Hematopoietic multipotent progenitor cell treated with erythropoietin and hydrocortisone succinate and interleukin-3 and kit ligand, for 6 days (in vitro differentiated cells): ENCODE results near the gene NFYC.

Source experiments
- DNase-seq: peaks from one replicate; pipeline ENCODE4 v3.0.0-alpha.2; 2015

The NFYC gene

DNA sequence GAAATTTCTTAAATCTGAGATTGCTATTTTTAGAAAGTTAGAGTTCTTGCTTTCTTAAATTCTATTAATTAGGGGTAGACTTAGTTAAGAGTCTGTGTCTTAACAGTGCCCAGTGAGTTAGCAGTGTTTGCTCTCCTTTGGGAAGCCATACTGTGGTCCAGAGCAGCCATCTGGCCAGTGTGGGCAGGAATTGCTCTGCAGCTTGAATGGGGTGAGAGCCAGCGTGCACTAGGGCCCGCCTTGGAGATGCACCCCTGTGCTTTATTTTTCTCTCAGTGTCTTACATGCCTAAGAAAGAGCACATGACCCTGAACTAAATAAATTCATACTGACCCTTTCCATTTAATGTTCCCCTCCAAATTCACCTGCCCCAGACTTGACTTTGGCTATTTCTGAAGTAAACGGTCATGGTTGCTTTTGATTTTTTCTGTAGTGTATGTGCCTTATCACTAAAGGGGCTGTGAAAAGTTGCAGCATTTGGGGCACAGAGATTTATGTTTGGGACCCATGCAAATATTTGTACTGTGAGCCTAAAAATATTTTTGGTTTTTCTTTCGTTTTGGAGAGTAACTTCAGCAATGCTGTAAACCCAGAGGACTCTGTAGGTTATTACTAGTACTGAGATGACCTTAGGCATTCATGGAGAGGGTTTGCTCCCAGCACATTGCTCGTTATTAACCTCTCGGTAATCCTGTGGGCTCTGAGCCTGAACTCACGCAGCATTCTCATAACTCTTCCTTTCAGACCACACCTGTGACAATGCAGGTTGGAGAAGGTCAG lies 70.8 kb downstream of the NFYC start:
- no peak for DNase-seq

DNA sequence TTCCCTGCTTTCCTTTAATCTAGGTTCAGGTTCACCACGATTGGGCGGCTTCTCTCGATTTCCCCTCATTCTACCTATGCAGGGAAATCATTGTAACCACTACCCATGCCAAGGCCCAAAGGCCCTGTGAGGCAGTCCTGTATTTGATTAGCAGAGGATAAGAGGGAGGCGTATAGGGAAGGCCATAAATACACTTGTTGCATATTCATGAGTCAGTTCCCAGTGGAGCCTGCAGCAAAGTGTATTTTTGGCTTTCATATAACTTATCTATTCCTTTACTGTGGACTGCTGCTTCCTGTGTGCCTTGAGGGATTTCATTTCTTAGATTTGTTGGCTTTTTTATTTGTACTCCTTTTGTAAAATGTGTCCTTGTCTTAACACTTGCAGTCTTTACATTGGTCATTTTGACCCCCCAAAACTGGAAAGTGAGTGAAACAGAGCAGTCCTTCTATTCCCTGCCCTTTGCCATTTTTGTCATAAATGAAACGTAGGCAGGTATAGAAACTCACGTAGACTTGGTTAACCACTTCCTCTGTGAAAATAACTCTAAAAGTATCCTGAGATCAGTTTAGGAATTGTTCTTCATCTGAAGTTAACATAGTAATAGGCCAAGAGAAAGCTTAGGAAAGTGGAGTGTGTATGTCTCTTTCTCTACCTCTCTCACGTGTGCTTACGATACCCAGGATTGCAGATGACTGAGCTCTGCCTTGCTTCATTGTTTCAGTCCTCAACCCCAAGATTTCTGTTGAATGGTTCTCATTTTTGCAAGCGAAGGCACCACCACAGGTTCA lies 72.4 kb downstream of the NFYC start:
- DNase-seq, result no peak

DNA sequence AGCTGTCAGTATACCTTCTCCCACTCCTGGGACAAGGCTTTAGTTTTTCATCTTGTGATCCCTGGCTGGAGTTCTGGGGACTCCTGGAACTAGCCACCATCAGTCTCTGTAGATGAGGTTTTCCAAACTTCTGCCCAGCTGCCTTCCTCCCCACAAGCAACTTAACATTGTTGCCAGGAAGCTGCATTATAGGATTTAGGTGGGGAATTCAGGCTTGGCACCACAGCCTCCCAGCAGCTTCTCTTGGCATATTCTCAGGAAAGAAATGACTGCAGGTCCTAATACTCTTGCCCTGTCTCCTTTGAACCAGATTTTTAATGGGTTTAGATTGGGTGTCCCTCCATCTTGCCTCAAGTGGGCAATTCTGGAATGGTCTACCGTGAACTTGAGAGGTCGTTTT lies 73.5 kb downstream of the NFYC start:
- no peak for DNase-seq

DNA sequence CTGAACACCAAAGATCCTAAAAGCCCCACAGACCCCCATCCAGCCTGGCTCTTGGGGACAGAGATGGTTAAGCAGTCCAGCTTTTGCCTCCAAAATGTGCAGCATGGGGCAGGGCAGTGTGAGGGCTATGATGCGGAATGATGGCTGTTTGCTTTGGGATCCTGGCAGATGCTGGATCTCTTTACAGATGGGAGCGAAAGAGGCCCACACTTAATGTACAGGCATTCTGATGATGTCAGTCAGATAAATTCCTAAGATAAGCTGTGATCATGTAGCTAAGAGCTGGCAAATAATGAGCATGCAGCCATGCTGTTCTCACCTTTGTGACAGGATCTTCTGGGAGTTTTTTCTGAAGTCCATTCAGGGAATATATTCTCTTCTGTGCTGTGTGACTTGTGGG lies 74.5 kb downstream of the NFYC start:
- DNase-seq, result no peak

DNA sequence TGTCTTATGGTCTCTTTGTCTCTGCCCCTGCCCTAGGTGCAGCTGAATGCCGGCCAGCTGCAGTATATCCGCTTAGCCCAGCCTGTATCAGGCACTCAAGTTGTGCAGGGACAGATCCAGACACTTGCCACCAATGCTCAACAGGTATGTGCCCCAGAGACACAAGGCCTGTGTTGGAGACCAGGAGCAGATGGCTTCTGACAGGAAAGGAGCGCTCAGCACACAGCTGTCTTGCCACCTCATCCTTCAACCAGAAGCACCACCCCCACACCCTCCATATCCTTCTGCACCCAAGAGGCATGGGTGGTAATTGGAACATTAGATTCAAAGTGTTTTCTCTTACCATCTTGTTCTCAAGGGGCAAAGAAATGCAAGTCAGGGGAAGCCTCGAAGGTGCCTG lies 75.1 kb downstream of the NFYC start:
- no peak for DNase-seq

DNA sequence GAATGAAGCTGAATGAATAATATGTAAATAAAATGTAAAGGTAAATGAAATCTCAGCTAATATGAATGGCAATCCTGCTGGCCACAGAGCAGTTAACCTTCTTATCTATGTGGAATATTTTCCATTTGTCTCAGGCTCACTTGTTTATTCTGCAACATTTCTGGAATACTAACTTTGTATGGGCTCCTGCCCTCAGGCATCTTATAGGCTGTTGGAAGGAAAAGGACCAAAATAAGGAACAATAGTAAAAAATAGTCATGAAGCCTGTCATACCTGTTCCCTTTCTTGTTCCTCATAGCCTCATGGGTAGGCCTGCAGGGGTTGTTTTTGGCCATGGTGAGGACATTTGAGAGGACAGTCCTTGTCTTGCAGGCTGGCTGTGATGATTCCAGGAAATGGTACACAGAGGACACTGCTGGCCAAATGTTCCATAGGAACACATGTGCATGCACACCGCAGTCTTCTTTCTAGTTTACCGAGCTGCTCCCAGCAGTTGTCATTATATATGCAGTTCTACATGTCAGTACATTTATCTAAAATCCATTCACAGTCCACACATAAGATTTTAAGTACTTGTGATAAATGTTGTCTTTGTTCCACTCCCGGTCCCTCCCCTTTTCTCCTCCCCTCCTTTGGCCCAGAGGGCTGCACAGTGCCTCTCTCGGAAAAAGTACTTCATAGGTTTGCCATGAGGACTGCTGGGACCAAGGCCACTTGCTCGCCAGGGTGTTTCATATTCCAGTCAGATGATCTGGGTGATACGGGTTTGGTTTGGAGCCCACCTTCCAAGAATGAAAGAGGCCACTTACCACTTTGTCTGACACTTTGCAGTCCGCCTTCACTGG lies 76.9 kb downstream of the NFYC start:
- DNase-seq, result no peak

DNA sequence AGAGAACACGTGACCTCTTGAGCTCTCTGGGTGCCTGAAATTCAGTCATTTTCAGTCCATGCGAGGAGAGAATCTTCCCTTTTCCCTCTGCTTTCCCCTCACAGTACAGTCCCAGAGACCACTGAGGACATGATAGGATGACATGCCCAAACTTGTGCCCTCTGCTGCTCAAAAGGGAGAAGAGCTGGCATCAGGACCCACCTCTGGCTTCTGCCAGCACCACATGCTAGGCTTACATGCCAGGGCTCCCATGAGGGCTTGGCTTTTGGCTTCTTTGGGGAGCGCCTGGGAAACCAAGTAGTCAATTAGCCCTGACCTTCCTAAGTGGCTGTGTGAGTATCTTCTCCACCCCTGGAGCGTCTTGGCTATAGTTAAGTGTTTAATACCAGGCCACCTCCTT lies 78.3 kb downstream of the NFYC start:
- peak; percentile 64 for DNase-seq

DNA sequence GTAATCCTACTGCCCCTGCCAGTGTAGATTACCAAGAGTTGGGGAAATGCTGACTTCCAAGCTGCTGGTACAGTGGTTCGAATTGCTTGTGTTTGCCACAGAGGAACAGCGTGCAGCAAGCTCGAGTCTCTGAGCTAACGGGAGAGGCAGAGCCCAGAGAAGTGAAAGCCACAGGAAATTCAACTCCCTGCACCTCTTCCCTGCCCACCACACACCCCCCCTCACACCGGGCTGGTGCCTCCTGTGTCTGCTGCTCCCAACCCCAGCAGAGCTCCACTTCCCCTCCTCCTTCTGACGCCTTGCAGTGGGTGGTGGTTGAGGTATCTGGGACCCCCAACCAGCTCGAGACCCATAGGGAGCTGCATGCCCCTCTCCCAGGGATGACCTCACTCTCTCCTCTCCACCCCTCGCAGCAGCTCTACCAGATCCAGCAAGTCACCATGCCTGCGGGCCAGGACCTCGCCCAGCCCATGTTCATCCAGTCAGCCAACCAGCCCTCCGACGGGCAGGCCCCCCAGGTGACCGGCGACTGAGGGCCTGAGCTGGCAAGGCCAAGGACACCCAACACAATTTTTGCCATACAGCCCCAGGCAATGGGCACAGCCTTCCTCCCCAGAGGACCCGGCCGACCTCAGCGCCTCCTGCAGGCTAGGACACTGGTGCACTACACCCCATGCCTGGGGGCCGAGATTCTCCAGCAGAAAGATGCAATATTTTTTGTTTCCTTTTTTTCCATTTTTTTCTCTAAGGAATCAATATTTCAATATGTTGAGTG lies 79.0 kb downstream of the NFYC start:
- DNase-seq, result no peak

DNA sequence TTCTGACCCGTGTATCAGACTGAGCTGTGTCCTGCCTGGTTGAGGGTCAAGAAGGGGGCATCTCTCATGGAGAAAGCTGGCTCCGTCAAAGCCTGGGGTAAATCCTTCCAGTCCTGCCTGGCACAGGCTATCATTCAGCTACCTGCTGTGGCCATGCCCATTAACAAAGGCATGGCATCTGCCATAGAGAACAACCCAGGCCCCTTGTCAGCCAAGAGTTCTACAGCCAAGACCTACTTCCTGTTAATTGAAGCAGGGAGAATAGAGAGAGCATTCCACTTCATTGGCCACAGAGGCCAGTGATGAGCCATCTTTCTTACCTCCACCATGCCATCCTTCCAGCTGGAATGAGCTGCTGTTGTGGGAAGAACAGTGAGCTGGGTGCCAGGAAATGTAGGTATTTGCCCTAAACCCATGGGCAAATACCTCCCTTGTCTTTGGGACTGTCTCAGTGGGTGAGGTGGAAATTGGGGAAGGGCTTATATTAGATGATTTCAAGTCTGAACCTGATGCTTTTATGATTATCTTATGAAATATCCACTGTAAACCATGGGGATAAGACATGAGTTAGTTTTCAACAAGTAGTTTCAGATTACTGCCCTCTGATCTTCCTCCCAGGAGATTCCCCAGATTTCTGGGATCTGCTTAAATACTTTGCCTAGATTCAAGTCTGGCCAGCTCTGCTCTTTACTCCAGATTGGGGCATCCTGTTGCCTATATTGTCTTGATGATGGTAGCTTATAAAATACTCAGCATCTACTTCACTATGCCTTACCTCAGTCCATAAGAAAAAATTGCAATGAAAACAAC lies 80.8 kb downstream of the NFYC start:
- no peak for DNase-seq

DNA sequence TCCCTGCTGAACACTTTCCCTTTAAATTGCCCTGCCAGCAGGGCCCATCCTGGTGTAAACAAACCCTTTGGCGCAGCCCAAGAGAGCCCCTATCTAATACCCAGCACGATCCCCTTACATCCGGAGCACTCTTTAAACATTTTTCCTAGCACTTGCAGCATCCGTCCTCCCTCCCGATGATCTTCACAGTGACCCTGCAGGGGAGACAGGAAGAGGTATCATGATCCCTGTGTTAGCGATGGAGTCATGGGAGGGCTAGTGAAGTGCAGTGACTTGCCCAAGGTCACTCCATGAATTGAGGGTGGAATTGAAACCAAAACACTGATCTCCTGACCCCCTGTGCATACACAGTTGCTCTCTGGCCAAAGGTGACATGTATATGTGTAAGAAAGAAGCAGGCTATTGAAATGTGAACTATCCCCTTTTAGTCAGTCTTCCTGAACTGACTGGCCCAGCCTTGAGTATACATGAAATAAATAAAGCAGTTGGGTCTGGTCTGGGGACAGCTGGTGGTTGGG lies 82.3 kb downstream of the NFYC start:
- DNase-seq, result no peak

DNA sequence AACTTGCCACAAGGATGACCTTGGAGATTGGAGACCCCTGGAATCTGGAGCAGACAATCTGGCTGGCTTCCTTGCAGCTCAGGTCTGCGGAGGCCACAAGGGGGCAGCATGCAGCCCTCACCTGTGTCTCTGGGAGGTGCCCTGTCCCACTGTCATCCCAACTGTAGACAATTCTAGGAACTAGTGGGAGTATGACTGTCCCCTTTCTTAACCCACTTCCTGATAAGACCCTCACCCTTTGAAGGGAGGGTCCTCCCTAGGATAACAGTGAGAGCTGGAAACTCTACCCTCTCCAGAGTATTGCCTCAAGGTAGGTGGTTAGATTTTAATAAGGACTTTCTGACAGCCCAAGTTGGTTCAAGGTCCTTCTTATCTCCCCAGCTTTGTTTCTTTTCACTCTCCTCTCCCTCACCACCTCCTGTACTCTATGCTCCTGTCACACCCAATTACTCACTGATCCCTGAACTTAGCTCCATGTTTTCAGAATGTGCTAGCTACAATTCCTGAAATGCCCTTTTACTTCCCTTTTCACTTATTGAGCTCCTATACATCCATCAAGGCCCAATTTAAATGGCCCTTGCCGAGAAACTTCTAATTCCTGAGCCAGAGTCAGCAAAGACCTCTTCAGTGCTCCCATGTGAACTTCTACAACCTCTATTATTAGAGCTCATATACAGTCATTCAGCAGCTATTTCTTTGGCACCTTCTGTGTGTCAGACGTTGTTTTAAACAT lies 82.9 kb downstream of the NFYC start:
- peak; percentile 75 for DNase-seq

DNA sequence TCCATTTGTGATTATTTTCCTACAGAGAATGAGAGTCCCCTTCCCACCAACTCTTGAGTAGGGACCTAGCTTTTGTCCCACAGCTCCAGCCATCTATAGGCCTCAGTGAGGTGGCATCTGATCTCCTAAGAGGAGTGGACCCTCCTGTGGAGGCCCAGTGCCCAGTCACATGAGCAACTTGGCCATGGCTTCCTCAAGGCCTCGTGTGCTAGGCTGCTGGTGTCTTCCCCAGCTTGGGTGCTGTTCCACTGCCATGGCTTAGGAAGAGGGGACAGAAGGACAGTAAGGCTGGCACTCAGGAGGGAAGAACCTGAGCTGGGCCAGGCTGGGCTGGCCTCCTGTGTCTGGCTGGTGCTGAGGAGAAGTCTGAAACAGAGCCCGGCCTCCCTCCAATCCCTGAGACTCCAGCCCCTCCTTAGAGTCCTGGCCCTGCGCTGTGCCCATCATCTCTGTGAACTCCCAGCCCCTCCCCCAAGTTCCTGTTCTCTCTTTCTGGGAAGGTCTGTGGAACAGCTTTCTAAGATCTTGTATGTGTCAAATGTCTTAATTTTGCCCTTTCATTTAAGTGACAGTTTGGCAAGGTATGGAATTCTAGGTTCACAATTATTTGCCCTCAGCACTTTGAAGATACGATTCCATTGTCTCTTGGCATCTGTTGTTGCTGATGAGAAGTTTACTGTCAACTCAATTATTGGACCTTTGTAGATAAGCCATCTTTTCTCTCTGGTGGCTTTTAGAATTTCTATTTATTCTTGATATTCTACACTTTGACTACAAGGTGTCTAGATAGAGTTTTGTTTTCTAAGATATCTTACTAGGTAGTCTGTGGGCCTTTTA lies 85.0 kb downstream of the NFYC start:
- no peak for DNase-seq

DNA sequence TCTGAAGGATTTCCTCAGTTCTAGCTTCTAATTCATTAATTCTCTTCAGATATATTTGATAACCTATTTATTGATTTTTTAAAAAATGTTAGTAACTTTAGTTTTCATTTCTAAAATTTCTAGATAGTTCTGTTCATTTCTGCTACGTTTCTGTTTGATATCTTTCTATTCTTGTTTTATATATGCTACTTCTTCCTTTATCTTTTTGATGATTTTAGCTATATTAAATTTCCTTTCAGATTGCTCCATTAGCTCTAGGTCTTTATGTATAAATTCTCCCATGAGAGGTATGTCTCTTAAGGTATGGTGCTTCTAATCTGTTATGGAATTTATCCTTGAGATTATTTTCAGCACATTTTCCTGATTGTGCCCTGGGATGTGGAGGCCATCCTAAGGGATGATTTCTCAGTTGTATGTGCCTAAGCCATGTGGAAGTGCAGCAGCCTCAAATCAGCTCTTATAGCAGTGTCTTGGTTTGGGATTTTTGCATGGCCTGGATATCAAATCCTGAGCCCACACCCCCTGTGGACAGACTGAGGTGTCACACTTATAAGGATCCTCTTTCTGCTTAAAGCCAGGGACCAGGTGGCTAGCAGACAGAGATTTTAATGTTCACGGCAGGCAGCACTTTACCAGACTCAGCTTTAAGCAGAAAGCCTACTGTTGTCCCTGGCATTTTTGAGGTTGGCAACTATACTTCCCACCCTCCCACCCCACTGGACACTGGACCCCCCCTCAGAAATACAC lies 85.9 kb downstream of the NFYC start:
- DNase-seq, result no peak

DNA sequence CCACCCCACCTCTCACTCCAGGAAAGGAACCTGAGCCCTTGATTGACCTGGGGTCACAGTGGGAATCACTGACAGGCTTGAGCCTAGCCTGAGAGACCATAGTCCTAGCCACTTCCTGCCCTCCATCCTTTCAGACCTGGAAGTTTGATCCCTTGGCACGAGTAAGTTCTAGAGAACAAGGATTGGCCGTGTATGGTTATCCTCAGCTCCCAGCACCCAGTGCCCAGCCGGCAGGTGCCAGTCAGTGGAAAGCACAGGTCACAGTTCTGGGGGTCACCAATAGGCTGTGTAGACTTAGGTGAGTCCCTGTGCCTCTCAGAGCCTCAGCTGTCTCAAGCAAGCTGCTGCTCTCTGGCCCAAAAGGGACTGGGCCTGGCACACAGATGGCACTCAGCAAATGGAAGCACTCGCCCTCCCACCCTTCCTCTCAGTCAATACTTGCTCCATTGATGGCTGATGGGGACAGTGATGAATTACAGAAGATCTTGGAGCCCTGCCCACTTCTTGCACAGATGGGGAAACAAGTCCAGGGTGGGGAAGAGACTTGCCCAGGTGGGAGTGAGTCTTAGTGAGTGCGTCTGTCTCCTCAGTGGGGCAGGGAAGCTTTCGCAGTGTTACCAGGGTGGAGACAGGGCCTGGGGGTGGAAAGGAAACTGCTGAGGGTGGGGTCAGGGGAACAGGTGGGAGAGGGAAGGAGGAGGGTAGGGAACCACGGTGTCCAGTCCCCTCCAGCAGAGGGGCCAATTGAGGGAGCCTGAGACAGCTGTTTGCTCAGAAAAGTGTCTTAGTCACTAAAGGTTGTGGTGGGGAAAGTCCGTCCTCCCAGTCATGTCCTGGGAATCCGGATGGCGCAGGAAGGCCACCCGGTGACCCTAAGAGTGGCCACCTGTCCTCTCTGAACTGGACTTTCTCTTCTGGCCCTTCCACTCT lies 89.4 kb downstream of the NFYC start:
- peak; percentile 19 for DNase-seq

DNA sequence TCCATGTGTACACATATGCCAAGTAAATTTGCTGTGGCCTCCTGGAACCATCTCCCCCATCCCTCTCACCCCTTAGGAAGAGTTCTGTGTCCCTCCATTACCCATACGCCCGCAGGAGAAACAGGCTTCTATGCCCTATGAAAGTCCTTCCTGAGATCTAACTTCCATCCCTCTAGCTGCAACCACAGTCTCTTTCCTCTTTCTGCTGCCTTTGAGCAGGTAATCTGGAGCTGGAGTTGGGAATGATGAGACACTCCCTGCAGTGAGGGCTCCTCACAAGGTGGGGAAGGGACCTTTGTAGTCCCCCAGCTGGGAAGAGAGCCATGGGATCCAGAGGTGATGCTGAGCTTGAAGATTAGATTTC lies 90.1 kb downstream of the NFYC start:
- no peak for DNase-seq

DNA sequence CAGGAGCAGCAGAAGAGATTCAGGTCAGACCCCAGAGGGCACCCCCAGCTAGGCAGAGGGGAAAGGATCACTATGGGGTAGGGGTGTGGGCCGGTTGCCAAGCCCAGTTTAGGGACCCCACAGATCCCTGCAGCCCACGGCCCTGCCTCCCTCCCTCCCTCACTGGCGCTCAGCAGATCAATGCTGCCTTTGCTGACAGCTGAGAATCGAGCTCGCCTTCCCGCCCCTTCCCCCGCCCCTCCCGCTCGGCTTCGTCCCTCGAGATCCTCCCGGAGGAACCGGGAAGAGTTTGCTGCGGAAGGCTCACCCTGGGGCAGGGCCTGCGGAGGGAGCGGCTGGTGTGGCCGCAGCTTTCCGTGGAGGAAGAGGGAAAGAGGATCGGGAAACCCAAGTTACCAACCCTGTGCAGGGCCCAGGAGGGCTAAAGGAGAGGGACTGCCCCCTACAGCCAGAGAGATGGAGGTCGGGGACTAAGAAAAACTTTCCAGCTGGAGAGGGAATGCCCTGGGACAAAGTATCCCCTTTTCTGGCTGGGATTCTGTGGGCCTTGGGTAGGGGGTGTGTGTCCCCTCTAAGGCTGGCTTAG lies 91.0 kb downstream of the NFYC start:
- DNase-seq, result no peak
